ENCODE measurements around the gene SLC22A7.

SLC22A7 gene

DNA sequence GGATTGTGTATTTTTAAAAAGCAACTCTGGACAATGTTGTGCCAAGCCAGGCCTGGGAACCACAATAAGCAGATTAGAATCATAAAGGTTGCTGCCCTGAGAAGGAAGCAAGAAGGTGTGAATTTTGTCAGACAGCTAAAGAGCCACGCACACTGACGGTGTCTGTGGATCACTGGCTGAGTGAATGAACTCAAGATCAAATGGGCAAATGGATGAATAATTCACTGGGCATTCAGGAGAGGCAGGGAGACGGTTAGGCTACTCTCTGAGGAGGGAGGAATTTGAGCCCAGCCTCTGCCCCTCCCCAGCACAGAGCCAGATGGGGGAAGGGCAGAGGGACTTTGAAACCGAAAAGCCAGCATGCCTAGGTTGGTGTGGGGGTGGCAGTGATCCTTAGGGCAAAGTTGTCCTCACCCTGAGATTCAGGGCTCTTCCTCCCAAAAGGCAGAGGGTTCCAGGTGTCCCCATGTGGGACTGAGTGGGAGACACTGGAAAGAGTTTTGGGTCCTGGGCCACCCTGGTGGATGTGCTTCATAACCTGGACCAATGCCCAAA is 19.5 kb upstream of the SLC22A7 start:
- TF ChIP-seq CEBPB (IDR thresholded peaks at IDR 0.05) (no peak), NFIC (IDR thresholded peaks at IDR 0.05) (no peak), TAF1 (IDR thresholded peaks at IDR 0.05; ENCODE audit: low read depth) (no peak), FOXM1 (IDR thresholded peaks at IDR 0.05; ENCODE audit: borderline replicate concordance, low read depth) (no peak), CREB1 (IDR thresholded peaks at IDR 0.05; ENCODE audit: low read depth) (no peak), EP300 (IDR thresholded peaks at IDR 0.05; ENCODE audit: borderline replicate concordance) (no peak), ZBTB7A (IDR thresholded peaks at IDR 0.05; ENCODE audit: low read depth) (no peak)
- TF ChIP-seq, protein P1, sequence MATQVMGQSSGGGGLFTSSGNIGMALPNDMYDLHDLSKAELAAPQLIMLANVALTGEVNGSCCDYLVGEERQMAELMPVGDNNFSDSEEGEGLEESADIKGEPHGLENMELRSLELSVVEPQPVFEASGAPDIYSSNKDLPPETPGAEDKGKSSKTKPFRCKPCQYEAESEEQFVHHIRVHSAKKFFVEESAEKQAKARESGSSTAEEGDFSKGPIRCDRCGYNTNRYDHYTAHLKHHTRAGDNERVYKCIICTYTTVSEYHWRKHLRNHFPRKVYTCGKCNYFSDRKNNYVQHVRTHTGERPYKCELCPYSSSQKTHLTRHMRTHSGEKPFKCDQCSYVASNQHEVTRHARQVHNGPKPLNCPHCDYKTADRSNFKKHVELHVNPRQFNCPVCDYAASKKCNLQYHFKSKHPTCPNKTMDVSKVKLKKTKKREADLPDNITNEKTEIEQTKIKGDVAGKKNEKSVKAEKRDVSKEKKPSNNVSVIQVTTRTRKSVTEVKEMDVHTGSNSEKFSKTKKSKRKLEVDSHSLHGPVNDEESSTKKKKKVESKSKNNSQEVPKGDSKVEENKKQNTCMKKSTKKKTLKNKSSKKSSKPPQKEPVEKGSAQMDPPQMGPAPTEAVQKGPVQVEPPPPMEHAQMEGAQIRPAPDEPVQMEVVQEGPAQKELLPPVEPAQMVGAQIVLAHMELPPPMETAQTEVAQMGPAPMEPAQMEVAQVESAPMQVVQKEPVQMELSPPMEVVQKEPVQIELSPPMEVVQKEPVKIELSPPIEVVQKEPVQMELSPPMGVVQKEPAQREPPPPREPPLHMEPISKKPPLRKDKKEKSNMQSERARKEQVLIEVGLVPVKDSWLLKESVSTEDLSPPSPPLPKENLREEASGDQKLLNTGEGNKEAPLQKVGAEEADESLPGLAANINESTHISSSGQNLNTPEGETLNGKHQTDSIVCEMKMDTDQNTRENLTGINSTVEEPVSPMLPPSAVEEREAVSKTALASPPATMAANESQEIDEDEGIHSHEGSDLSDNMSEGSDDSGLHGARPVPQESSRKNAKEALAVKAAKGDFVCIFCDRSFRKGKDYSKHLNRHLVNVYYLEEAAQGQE (IDR thresholded peaks at IDR 0.05; ENCODE audit: low read depth) = no peak

DNA sequence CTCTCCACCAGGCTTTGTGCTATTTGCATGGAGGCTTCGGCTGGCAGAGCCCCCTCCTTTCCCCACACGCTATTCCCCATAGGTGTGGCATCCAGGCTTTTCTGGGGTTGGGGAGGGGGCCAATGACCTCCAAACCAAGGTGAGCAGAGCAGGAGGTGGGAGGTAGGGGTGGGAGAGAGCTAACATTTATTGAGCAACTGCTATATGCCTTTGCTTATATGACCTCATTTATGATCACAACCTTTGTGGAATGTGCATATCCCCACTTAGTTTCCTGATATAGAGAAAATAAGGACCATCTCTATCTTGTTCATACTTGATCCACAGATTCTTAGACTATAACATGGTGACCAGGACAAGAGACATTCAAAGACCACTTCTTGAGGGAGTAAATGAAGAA is 17.8 kb upstream of the SLC22A7 start:
- TF ChIP-seq TEAD4 (IDR thresholded peaks at IDR 0.05) (no peak), EP300 (IDR thresholded peaks at IDR 0.05; ENCODE audit: borderline replicate concordance) (no peak), TCF12 (IDR thresholded peaks at IDR 0.05; ENCODE audit: low read depth) (no peak), TAF1 (IDR thresholded peaks at IDR 0.05; ENCODE audit: low read depth) (no peak), YY1 (IDR thresholded peaks at IDR 0.05; ENCODE audit: low read depth) (no peak), ZBTB7A (IDR thresholded peaks at IDR 0.05; ENCODE audit: low read depth) (no peak), CREB1 (IDR thresholded peaks at IDR 0.05; ENCODE audit: low read depth) (no peak), FOXM1 (IDR thresholded peaks at IDR 0.05; ENCODE audit: borderline replicate concordance, low read depth) (no peak), RAD21 (IDR thresholded peaks at IDR 0.05; ENCODE audit: low read depth) (no peak), EGR1 (IDR thresholded peaks at IDR 0.05) (no peak), NFIC (IDR thresholded peaks at IDR 0.05) (no peak), CEBPB (IDR thresholded peaks at IDR 0.05) (no peak)
- TF ChIP-seq, protein P2, sequence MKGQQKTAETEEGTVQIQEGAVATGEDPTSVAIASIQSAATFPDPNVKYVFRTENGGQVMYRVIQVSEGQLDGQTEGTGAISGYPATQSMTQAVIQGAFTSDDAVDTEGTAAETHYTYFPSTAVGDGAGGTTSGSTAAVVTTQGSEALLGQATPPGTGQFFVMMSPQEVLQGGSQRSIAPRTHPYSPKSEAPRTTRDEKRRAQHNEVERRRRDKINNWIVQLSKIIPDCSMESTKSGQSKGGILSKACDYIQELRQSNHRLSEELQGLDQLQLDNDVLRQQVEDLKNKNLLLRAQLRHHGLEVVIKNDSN (IDR thresholded peaks at IDR 0.05) = no peak
- TF ChIP-seq, protein P3, sequence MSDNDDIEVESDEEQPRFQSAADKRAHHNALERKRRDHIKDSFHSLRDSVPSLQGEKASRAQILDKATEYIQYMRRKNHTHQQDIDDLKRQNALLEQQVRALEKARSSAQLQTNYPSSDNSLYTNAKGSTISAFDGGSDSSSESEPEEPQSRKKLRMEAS (IDR thresholded peaks at IDR 0.05) = no peak
- TF ChIP-seq, protein P1 (IDR thresholded peaks at IDR 0.05; ENCODE audit: low read depth) = no peak

DNA sequence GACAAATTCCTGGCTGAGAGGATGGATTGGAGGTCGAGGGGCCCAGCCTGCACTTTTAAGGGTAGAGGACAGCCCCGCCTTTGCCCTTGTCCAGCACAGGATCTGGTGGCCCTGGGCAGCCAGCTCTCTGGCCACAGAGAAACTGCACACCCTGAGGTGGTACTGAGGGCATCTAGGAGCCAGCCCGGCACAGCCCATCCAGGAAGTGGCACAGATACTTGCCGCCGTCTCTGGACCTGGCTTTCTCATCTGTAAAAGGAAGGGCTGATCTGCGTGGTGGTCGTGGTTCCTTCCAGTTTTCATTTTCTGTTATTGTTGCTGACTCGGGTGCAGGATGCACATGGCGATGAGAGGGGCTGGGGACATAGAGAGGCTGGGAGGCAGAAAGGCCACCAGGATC is 16.0 kb upstream of the SLC22A7 start:
- no peak for TF ChIP-seq YY1 (IDR thresholded peaks at IDR 0.05; ENCODE audit: low read depth)
- no peak for TF ChIP-seq CEBPB (IDR thresholded peaks at IDR 0.05)
- TF ChIP-seq CREB1 (IDR thresholded peaks at IDR 0.05; ENCODE audit: low read depth) = no peak
- TF ChIP-seq RAD21 (IDR thresholded peaks at IDR 0.05; ENCODE audit: low read depth) = no peak
- TF ChIP-seq, protein P1 (IDR thresholded peaks at IDR 0.05; ENCODE audit: low read depth) = no peak
- TF ChIP-seq ZBTB7A (IDR thresholded peaks at IDR 0.05; ENCODE audit: low read depth) = no peak
- TF ChIP-seq EGR1 (IDR thresholded peaks at IDR 0.05) = no peak
- TF ChIP-seq FOXM1 (IDR thresholded peaks at IDR 0.05; ENCODE audit: borderline replicate concordance, low read depth) = no peak
- TF ChIP-seq TAF1 (IDR thresholded peaks at IDR 0.05; ENCODE audit: low read depth) = no peak
- TF ChIP-seq TEAD4 (IDR thresholded peaks at IDR 0.05) = no peak
- TF ChIP-seq, protein P2 (IDR thresholded peaks at IDR 0.05) = no peak
- no peak for TF ChIP-seq TCF12 (IDR thresholded peaks at IDR 0.05; ENCODE audit: low read depth)
- TF ChIP-seq EP300 (IDR thresholded peaks at IDR 0.05; ENCODE audit: borderline replicate concordance) = no peak
- no peak for TF ChIP-seq NFIC (IDR thresholded peaks at IDR 0.05)
- TF ChIP-seq, protein P3 (IDR thresholded peaks at IDR 0.05) = no peak

All from Ishikawa (cell line).